ENCODE measurements around the gene CHURC1.

The CHURC1 gene

DNA sequence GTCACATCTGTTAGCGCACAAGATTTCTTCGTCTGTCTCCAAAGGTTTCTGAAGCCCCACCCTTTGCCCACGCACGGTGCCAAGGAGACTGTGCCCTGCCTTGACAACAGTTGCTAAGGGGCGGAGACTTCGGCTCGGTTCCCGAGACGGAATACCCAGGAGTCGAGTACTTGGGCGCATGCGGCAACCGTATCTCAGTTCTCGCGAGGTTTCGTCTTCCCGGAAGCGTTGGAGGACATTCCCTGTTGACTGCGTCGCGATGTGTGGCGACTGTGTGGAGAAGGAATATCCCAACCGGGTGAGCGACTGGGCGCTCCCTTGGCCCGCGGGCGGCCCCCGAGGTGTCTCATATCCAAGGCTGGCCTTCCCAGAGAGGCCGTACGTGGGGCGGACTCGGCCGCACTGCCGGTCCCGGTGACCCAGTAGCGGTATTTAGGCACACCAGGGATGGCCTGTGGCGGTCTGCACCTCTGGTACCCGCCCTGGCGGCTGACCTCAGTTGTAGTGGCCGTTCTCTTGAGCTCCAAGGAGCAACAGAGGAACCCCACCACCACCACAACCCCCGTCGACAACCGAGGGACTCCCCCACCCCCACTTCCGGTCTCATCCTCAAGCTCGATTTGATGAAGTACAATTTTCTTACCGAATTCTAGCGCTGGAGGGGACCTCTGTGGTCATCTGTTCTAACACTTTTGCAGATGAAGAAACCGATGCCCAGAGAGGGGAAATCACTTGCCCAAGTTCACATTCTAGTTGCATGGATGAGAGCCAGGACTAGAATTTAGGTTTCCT lies at the start of gene CHURC1:
Gene CHURC1, plus strand, starts transcription at position 219 of the 792 bp plus-strand sequence. Its CDS starts 41 bp downstream, at position 260.
- peak; percentile 98 for DNase-seq

- DNase-seq: no peak
Observed at GRCh38 chr14:64865109-64865508, 49.1 kb upstream of the CHURC1 start.

DNA sequence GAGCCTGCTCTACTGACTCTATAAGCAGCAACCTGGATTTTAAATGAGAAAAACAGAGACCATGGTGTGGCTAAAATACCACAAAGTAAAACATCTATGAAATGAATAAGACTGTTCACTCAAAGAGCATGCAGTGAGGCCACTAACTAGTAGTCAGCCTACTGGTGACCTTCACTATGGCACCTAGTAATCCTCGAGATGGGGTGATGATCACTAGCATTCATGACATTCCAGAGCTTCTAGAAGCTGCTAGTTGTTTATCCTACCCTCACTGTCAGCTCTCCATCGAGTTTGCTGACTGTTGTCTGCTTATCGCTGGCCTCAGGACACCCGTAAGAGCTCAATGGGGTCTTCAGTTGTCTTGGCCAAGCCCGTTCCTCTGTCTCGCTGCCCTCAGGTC lies 48.3 kb upstream of the CHURC1 start:
- DNase-seq: no peak

GRCh38 chr14:64867182-64867581 lies 47.1 kb upstream of the CHURC1 start:
- no peak for DNase-seq

GRCh38 chr14:64868379-64868778 lies 45.9 kb upstream of the CHURC1 start:
- no peak for DNase-seq

- no peak for DNase-seq
Observed at GRCh38 chr14:64868841-64869240, 45.4 kb upstream of the CHURC1 start.

DNA sequence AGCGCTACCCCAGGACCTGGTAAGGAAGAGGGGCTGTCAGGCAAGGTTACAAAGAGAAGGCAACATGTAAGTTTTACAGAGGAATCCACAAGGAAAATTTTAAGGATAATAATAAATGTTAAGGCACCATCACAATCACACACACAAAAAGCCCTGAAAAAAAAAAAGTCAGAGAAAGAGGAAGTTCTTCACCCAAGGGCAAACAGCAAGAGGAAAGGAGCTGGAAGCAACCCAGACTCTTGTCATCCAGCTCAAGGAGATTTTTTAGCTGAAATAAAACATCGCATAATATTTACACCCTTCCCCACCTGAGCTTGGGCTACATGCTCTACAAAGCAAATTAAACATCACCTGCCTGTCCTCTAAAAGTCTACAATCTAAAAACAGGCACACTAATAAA lies 44.1 kb upstream of the CHURC1 start:
- DNase-seq: no peak

- no peak for DNase-seq
Observed at GRCh38 chr14:64871344-64871743, 42.9 kb upstream of the CHURC1 start.

GRCh38 chr14:64873506-64874219 lies 40.6 kb upstream of the CHURC1 start:
- DNase-seq: no peak

DNA sequence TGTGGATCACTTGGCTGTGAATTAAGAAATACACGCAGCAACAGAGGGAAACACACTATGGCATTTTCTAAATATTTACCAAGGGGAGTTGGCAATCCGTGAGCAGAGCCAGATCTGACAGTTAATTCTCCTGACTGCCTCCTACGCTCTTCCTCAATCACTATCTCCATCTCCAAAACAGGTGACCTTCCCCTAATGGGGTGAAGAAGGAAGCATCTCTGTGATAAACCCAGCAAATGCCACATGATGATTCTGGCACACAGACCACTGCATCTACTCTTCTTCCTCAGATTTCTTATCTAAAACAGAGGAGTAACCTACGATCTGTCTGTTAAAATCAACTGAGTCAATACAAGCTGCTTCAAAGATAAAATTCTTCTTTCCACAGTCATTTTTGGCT lies 38.9 kb upstream of the CHURC1 start:
- no peak for DNase-seq

- DNase-seq: no peak
Observed at GRCh38 chr14:64877846-64878245, 36.4 kb upstream of the CHURC1 start.

DNA sequence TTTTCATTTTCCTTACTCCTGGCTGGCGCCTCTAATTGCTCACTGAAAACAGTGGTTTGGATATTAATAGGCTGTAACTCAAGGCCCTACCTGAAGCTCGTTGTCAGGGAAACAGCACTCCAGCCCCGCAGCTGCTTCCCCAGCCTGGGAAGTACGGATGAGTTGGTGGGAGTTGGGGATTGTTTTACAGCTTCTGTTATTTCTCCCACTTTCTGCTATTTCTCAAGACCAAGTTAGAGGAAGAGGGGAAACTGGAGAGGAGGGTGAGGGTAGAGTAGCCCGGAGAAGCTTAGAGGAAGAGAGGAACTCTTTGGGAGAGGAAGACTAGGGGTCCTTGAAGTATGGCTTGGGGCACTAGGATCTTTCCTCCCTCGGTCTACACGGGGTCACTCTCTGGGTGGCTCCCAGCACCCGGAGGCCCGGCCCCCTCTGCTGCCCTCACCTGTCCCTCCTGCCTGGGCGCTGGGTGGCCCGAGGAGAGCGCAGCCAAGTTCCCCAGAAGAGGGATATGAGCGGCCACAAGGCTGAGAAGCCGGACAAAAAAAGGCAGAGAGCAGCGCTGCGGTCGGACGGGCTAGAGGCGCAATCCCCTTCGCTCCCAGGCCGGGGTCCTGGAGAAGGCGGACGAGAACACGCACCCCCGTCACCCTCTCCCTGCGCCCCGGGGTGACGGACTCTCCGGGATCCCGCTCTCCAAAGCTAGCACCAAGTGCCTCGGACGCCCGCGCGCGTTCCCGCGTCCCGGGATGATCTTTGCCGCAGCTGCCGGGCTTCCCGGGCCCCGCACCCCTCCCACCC lies 35.2 kb upstream of the CHURC1 start:
- DNase-seq: no peak

DNA sequence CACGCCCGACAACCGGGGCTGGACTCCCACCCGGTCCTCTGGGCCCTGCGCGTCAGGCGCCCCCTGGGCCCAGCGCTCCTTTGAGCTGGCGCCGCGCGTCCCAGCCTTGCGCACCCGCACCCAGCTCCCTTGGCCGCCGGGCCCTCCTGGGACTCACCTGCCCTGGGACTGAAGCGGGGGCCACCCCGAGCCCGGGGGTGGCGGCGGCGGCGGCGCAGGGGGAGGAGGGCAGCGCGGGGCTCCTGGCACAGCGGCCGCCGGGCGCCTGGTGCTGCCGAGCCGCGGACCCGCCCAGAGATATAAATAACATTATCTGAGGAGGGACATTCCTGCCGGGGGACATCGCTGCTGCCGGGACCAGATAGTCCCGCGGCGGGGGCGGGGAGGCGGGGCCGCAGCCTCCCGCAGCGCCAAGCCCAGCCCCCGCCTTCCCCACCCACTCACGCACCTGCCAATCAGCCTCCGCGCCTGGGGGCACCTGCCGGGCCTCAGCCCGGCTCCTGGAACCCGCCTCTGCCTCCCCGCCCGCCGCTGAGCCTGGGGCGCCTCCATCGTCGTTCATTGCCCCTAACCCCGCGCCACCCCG lies 34.5 kb upstream of the CHURC1 start, which contains the start of gene SPTB:
Gene SPTB, minus strand, starts transcription at position 273 of the 586 bp plus-strand sequence. CDS start 56,813 bp downstream, outside the sequence.
- peak; percentile 49 for DNase-seq

- peak; percentile 53 for DNase-seq
Observed at GRCh38 chr14:64880221-64881121, 33.8 kb upstream of the CHURC1 start.

GRCh38 chr14:64885559-64885958 lies 28.7 kb upstream of the CHURC1 start:
- DNase-seq: no peak

GRCh38 chr14:64889352-64889751 lies 24.9 kb upstream of the CHURC1 start:
- DNase-seq: no peak

DNA sequence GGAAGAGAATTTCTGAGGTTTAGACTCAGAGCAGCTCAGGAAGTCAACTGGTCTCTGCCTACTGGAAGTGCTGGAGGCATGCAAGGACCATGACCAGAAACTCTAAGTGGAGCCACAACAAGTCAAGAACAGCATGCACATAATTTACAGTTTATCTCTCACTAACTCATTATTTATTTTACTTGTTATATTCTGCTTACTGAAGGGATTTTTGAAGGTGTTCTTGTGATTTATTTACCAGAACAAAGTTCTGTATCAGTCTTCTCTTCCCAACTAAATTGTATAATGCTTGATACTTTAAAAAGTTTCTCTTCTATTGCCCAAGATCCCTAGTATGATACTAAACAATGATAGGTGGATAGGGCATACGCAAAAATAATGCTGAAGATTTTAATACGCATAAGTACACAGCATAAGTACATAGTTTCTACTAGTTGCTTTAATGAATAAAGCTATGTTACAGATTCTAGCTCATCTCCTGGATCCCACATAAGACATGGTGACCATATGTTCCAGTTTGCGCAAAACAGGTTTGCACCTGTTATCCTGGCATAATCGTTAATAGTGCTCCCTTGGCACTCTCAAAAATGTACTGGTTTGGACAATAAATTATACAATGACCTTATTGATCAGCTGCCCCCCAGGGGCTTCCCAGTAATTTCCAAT lies 22.9 kb upstream of the CHURC1 start:
- DNase-seq: no peak

DNA sequence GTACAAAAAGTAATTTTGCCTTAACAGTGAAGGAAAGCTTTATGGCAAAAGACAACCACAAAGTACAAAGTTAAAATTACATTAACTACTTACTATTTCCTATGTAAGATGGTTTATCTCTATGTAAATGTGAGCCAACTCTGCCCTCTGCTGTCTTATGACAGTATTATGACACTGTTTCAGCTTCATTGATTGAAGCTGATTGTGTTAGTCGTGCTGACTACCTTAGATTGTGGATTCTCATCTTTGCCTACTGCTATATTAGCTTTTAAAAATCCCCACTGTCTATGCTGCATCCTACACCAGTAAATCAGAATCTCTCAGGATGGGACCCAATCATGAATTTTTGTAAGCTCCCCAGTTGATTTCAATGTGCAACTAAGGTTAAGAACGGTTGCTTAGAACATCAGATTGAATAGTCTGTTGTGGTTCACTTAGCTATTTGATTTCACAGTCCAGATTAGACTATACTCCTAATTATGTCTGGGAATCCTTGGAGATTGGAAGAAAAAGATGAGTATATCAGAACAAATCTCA lies 22.3 kb upstream of the CHURC1 start:
- DNase-seq: no peak

DNA sequence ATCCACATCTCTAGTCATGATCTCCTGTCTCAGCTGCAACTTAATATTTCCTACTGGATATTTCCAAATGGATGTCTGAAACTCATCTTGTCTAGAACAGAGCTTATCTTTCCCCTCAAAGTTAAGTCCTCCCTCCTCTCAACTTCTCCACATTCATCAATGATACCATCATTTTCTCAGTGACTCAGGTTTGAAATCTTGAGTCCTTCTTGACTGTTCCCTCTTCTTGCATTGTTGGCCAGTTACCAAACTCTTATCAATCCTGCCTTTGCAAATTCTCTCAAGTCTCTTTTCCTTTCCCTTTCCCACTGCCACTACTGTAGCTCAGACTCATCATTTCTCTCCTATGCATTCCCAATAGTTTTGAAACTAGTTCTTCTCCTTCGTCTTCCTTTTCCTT lies 14.3 kb upstream of the CHURC1 start:
- DNase-seq: no peak

- DNase-seq: no peak
Observed at GRCh38 chr14:64906022-64906421, 8.2 kb upstream of the CHURC1 start.

Data from left hindlimb (tissue), 1 donor.